Endothelial cell of umbilical vein (primary cell): Measurements from ENCODE around the gene PBX2.

Experiments used
- CTCF ChIP-seq, 2 donors: IDR thresholded peaks; 1 replicate in 1 of 2; 2 replicates in 1 of 2; pipeline ENCODE4 v1.5.1; 2011; ENCODE audit warnings: low read length in 2 of 2, mild to moderate bottlenecking in 2 of 2, moderate library complexity in 2 of 2, control low read depth in 1 of 2, inconsistent platforms in 1 of 2, low read depth in 1 of 2; ENCODE audit not compliant: insufficient read depth in 1 of 2; ENCODE audit errors: extremely low read depth in 1 of 2
- POLR2A ChIP-seq: IDR thresholded peaks from 2 replicates; pipeline ENCODE4 v1.6.1; 2012; ENCODE audit warnings: low read depth, mild to moderate bottlenecking, control low read depth, low read length

- TF ChIP-seq POLR2A (peak; percentile 25), CTCF (IDR thresholded peaks at IDR 0.05; ENCODE audit: extremely low read depth in 1 of 2, insufficient read depth in 1 of 2, low read depth in 1 of 2, low read length in 2 of 2) (no peak)
Observed at GRCh38 chr6:32187009-32187709, 2.8 kb downstream of the PBX2 start.
